Activated CD8-positive, alpha-beta T cell treated with anti-CD3 and anti-CD28 coated beads for 36 hours (primary cell): ENCODE measurements around the gene CEP295NL. TPM values are rescaled to one million over a fixed set of nuclear protein-coding genes. Genes with fewer than 3 reads are reported as not detected.
"Not testable (repeated sequence)": the region's sequence is repeated elsewhere in the genome, so short reads cannot be mapped to it uniquely, and the experiment has no call there.

Experiments
- ATAC-seq: fragments of 200-7000 bp; cut with Tn5 transposase; one replicate; pipeline ENCODE4 v1.10.0; 2021; ENCODE audit warnings: mild to moderate bottlenecking, moderate library complexity
- CTCF ChIA-PET: fragments of 350-600 bp; sonication (Branson Sonifier 250); formaldehyde crosslinking; loops from one replicate; lab custom pipeline; 2021; ENCODE audit warnings: antibody characterized with exemption; lab: Charles Lee
- POLR2A ChIA-PET: fragments of 350-600 bp; sonication (Branson Sonifier 250); formaldehyde crosslinking; loops from one replicate; lab custom pipeline; 2021; ENCODE audit warnings: antibody characterized with exemption; lab: Charles Lee
- DNase-seq: peaks from one replicate; pipeline ENCODE4 v3.0.0-alpha.2; 2020
- H3K27ac Mint-ChIP-seq: one replicate; pipeline ENCODE4 v1.8.0; 2021; ENCODE audit warnings: mild to moderate bottlenecking, mixed read lengths
- H3K27me3 Mint-ChIP-seq: one replicate; pipeline ENCODE4 v1.8.0; 2021; ENCODE audit warnings: mixed read lengths
- H3K36me3 Mint-ChIP-seq: one replicate; pipeline ENCODE4 v1.8.0; 2021; ENCODE audit warnings: low read depth, mixed read lengths
- H3K4me1 Mint-ChIP-seq: one replicate; pipeline ENCODE4 v1.8.0; 2021; ENCODE audit warnings: low read depth, mixed read lengths
- H3K4me3 Mint-ChIP-seq: one replicate; pipeline ENCODE4 v1.8.0; 2021; ENCODE audit warnings: mild to moderate bottlenecking, moderate library complexity, mixed read lengths
- H3K9me3 Mint-ChIP-seq: one replicate; pipeline ENCODE4 v1.8.0; 2021; ENCODE audit warnings: mixed read lengths
- intact Hi-C: fragments of 100-400 bp; cut with micrococcal nuclease; formaldehyde crosslinking; loops from one replicate; pipeline ENCODE4 v1.10.0; 2022
- total RNA-seq, 2 experiments: library from RNA; stranded (reverse); gene quantifications; one replicate each; pipeline ENCODE4 v1.2.3, GENCODE V29; 2021
- TF ChIP-seq, protein P1 (sequence below): fragments of 200-600 bp; IDR thresholded peaks from one replicate; pipeline ENCODE4 v1.8.0; 2022; ENCODE audit warnings: antibody characterized with exemption, mild to moderate bottlenecking

CEP295NL gene
- total RNA-seq, 2 experiments from 2014 or later: 0.18 TPM; not detected in 1

DNA sequence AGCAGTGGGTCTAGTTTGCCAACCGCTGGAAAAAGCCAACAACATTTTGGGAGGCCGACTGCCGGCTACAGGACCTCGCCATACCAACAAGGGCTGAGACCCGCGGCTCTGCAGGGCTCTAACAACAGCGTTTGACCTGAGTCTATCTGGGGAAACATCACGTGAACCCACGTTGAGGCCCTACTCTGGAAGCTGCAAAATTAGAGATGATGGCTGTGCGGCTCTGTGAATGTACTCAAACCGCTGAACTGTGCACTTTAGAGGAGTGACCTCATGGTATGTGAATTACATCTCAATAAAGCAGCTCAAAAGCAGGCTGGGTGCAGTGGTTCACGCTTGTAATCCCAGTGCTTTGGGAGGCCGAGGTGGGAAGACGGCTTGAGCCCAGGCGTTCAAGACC, 10.1 kb upstream of the CEP295NL start:
- no peaks in the 10 kb centered on the region for H3K27me3 Mint-ChIP-seq
- no peak for DNase-seq
- intact Hi-C loops: no loop called here
- TF ChIP-seq, protein P1, sequence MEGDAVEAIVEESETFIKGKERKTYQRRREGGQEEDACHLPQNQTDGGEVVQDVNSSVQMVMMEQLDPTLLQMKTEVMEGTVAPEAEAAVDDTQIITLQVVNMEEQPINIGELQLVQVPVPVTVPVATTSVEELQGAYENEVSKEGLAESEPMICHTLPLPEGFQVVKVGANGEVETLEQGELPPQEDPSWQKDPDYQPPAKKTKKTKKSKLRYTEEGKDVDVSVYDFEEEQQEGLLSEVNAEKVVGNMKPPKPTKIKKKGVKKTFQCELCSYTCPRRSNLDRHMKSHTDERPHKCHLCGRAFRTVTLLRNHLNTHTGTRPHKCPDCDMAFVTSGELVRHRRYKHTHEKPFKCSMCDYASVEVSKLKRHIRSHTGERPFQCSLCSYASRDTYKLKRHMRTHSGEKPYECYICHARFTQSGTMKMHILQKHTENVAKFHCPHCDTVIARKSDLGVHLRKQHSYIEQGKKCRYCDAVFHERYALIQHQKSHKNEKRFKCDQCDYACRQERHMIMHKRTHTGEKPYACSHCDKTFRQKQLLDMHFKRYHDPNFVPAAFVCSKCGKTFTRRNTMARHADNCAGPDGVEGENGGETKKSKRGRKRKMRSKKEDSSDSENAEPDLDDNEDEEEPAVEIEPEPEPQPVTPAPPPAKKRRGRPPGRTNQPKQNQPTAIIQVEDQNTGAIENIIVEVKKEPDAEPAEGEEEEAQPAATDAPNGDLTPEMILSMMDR: no peak
- H3K36me3 Mint-ChIP-seq: no peaks in the 10 kb centered on the region
- POLR2A ChIA-PET: no interaction called here
- ATAC-seq: no peak
- H3K27ac Mint-ChIP-seq: no peak overlapping the region
- H3K4me3 Mint-ChIP-seq: no peak overlapping the region
- CTCF ChIA-PET: no interaction called here
- H3K4me1 Mint-ChIP-seq: peaks cover 18% of the 10 kb centered on the region
- H3K9me3 Mint-ChIP-seq: no peaks in the 10 kb centered on the region

DNA sequence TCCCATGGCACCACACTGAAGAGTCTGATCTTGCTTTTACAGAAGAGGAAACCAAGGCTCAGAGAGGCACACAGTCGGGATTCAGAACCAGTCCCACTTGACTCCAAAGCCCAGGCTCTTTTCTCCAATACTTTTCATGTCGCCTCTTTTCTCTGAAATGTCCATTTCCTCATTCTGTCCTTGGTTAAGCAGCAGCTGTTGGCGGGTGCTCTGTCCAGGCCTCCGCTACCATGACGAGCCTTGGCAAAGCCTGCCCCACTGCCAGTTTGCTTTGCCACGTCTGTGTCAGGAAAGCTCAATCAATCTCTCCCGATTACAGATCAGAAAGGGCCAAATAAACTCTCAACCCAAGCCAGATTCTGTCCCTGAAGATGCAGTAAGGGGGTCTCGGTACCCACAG, 9.1 kb upstream of the CEP295NL start:
- Mint-ChIP-seq H3K27ac (no peak overlapping the region), H3K4me1 (peaks cover 11% of the 10 kb centered on the region), H3K27me3 (no peaks in the 10 kb centered on the region), H3K36me3 (no peaks in the 10 kb centered on the region), H3K9me3 (no peaks in the 10 kb centered on the region), H3K4me3 (no peak overlapping the region)
- TF ChIP-seq, protein P1: no peak
- CTCF ChIA-PET: no interaction called here
- ATAC-seq: no peak
- POLR2A ChIA-PET: no interaction called here
- no peak for DNase-seq
- intact Hi-C loops: no loop called here

DNA sequence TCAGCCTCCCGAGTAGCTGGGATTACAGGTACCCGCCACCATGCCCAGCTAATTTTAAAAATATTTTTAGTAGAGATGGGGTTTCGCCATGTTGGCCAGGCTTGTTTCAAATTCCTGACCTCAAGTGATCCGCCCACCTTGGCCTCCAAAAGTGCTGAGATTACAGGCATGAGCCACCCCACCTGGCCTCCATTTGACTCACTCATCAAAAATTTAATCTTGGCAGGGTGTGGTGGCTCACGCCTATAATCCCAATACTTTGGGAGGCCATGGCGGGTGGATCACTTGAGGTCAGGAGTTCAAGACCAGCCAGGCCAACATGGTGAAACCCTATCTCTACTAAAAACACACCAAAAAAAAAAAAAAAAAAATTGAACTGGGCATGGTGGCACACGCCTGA, 8.5 kb upstream of the CEP295NL start:
- H3K4me1 Mint-ChIP-seq, H3K4me3 Mint-ChIP-seq, DNase-seq, intact Hi-C loops, H3K9me3 Mint-ChIP-seq, H3K27ac Mint-ChIP-seq, ATAC-seq, H3K36me3 Mint-ChIP-seq, POLR2A ChIA-PET, H3K27me3 Mint-ChIP-seq: not testable (repeated sequence)
- CTCF ChIA-PET: interaction anchor here (1.0 to 1.1 kb wide), 2 partner anchors 46 to 60 kb away, joined by 3 read pairs; no protein-coding TSS in a partner anchor

DNA sequence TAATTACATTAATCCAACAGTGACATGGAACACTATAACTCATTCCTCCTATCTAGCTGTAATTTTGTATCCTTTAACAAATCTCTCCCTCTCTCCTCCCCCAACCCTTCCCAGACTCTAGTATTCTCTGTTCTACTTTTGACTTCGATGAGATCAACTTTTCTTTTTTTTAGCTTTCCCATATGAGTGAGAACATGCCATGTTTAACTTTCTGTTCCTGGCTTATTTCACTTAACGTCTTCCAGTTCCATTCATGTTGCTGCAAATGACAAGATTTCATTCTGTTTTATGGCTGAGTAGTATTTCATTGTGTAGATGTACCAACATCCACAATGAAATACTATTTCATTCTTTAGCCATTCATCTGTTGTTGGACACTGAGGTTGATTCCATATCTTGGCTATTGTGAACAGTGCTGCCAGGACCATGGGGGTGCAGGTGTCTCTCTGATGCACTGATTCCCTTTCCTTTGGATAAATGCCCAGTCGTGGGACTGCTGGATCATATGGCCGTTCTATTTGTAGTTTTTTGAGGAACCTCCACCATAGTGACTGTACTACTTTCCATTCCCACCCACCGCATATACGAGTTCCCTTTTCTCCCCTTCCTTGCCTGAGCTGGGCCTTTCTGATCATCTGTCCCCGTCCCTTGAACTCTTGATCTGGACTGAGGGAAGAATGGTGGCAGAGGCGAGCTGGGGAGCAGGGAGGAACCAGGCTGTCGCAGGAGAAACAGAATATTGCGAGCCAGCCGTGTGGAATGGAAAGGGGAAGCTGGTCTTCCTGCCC, 7.7 kb upstream of the CEP295NL start:
- H3K27ac Mint-ChIP-seq: no peak overlapping the region
- TF ChIP-seq, protein P1: no peak
- H3K4me3 Mint-ChIP-seq: no peak overlapping the region
- H3K9me3 Mint-ChIP-seq: no peaks in the 10 kb centered on the region
- ChIA-PET CTCF (interaction anchor here (1.0 to 1.1 kb wide), 2 partner anchors 45 to 61 kb away, joined by 3 read pairs; no protein-coding TSS in a partner anchor), POLR2A (no interaction called here)
- ATAC-seq (no peak), DNase-seq (no peak)
- H3K36me3 Mint-ChIP-seq: no peaks in the 10 kb centered on the region
- H3K27me3 Mint-ChIP-seq: no peaks in the 10 kb centered on the region
- H3K4me1 Mint-ChIP-seq: peaks cover under 1% of the 10 kb centered on the region
- intact Hi-C loops: no loop called here

DNA sequence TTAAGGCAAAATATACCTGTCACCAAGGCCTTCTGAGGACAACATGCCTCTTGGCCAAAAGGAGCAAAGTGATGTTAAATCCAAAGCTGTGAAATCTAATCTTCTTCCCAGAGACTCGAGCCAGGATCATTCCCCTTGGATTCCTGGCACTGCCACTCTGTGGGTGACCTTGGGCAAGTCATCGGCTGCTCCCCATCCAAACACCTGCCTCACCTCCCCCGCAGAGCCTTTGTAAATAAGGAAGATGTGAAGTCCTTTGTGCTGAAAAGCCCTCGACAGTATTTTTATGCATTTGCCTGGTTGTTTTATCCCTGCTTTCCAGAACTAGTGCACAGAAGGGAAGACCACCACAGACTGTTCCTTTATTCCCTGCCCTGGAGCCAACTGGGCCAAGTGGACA, 5.4 kb upstream of the CEP295NL start:
- Mint-ChIP-seq H3K27me3 (no peaks in the 10 kb centered on the region), H3K27ac (no peak overlapping the region), H3K36me3 (no peaks in the 10 kb centered on the region), H3K4me3 (no peak overlapping the region), H3K9me3 (no peaks in the 10 kb centered on the region), H3K4me1 (peaks cover 5% of the 10 kb centered on the region)
- no peak for ATAC-seq
- POLR2A ChIA-PET: interaction anchor here (0.9 kb wide), 1 partner anchor 22 kb away, joined by 3 read pairs; no protein-coding TSS in a partner anchor
- TF ChIP-seq, protein P1: no peak
- intact Hi-C loops: no loop called here
- CTCF ChIA-PET: interaction anchor here (1.4 kb wide), 1 partner anchor 42 kb away, joined by 3 read pairs; no protein-coding TSS in a partner anchor
- no peak for DNase-seq
